Thyroid gland (tissue), 4 donors: ENCODE results near the gene DIO2.

ENCODE experiments used
- POLR2A ChIP-seq, 2 donors: fragments of 450-650 bp; IDR thresholded peaks; one replicate each; pipeline ENCODE4 v1.6.1; 2017; ENCODE audit warnings: antibody characterized with exemption in 2 of 2, mild to moderate bottlenecking in 2 of 2, moderate library complexity in 1 of 2
- TF ChIP-seq, protein P1 (sequence below), 6 experiments: fragments of 200-600 bp in 3 of 6; fragments of 450-650 bp in 3 of 6; sonication (generic) in 3 of 6; IDR thresholded peaks; one replicate each; pipeline ENCODE4 v1.5.1; 2016 to 2019; ENCODE audit warnings: antibody characterized with exemption in 6 of 6, mild to moderate bottlenecking in 2 of 6, inconsistent platforms in 1 of 6, moderate library complexity in 1 of 6

- TF ChIP-seq, protein P1, sequence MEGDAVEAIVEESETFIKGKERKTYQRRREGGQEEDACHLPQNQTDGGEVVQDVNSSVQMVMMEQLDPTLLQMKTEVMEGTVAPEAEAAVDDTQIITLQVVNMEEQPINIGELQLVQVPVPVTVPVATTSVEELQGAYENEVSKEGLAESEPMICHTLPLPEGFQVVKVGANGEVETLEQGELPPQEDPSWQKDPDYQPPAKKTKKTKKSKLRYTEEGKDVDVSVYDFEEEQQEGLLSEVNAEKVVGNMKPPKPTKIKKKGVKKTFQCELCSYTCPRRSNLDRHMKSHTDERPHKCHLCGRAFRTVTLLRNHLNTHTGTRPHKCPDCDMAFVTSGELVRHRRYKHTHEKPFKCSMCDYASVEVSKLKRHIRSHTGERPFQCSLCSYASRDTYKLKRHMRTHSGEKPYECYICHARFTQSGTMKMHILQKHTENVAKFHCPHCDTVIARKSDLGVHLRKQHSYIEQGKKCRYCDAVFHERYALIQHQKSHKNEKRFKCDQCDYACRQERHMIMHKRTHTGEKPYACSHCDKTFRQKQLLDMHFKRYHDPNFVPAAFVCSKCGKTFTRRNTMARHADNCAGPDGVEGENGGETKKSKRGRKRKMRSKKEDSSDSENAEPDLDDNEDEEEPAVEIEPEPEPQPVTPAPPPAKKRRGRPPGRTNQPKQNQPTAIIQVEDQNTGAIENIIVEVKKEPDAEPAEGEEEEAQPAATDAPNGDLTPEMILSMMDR (IDR thresholded peaks at IDR 0.05), result no peak
- no peak for TF ChIP-seq POLR2A (IDR thresholded peaks at IDR 0.05)
Measured at GRCh38 chr14:80150301-80150700, 61.0 kb downstream of the DIO2 start.
